Central memory CD8-positive, alpha-beta T cell (primary cell): ENCODE results near the gene ZFPM1.

Source experiments
- ATAC-seq: fragments of 150-1000 bp; cut with Tn5 transposase; replicated peaks from 2 replicates; pipeline ENCODE4 v1.10.0; 2022; ENCODE audit warnings: mild to moderate bottlenecking, moderate FRiP score, moderate number of reproducible peaks; ENCODE audit not compliant: poor library complexity, severe bottlenecking; ENCODE audit errors: extremely low read depth
- DNase-seq, 2 donors: peaks; one replicate each; pipeline ENCODE4 v3.0.0; 2021; ENCODE audit warnings: low spot score in 2 of 2
- H3K27ac Mint-ChIP-seq: one replicate; pipeline ENCODE4 v1.8.0; 2022; ENCODE audit warnings: low read depth, mild to moderate bottlenecking, moderate library complexity, mixed read lengths
- H3K27me3 Mint-ChIP-seq: one replicate; pipeline ENCODE4 v1.8.0; 2022; ENCODE audit warnings: mixed read lengths
- H3K36me3 Mint-ChIP-seq: one replicate; pipeline ENCODE4 v1.8.0; 2022; ENCODE audit warnings: mild to moderate bottlenecking, moderate library complexity, mixed read lengths; ENCODE audit not compliant: insufficient read depth
- H3K4me1 Mint-ChIP-seq: one replicate; pipeline ENCODE4 v1.8.0; 2022; ENCODE audit warnings: mixed read lengths
- H3K4me3 Mint-ChIP-seq: one replicate; pipeline ENCODE4 v1.8.0; 2022; ENCODE audit warnings: mild to moderate bottlenecking, moderate library complexity, mixed read lengths
- H3K9me3 Mint-ChIP-seq: one replicate; pipeline ENCODE4 v1.8.0; 2022; ENCODE audit warnings: mixed read lengths

The ZFPM1 gene

GRCh38 chr16:88431651-88432050 is 21.4 kb upstream of the ZFPM1 start:
- ATAC-seq (no peak), DNase-seq (no peak)
- H3K4me1 Mint-ChIP-seq, result peaks cover 5% of the 10 kb centered on the region
- peak overlapping the region; percentile 55 for H3K27ac Mint-ChIP-seq
- no peaks in the 10 kb centered on the region for H3K27me3 Mint-ChIP-seq
- peaks cover 4% of the 10 kb centered on the region for H3K36me3 Mint-ChIP-seq
- peak overlapping the region; percentile 62 for H3K4me3 Mint-ChIP-seq
- H3K9me3 Mint-ChIP-seq, result no peaks in the 10 kb centered on the region

- ATAC-seq (no peak), DNase-seq (no peak)
- Mint-ChIP-seq H3K9me3 (no peaks in the 10 kb centered on the region), H3K27ac (no peak overlapping the region), H3K4me1 (peaks cover 5% of the 10 kb centered on the region), H3K36me3 (peaks cover 4% of the 10 kb centered on the region), H3K27me3 (no peaks in the 10 kb centered on the region), H3K4me3 (peak overlapping the region; percentile 62)
Measured at GRCh38 chr16:88432174-88432573, 20.9 kb upstream of the ZFPM1 start.

GRCh38 chr16:88432753-88433152 is 20.3 kb upstream of the ZFPM1 start:
- Mint-ChIP-seq H3K27ac (no peak overlapping the region), H3K36me3 (peaks cover 4% of the 10 kb centered on the region), H3K9me3 (no peaks in the 10 kb centered on the region), H3K4me3 (peak overlapping the region; percentile 11), H3K27me3 (no peaks in the 10 kb centered on the region), H3K4me1 (peaks cover 5% of the 10 kb centered on the region)
- no peak for DNase-seq
- ATAC-seq, result no peak

DNA sequence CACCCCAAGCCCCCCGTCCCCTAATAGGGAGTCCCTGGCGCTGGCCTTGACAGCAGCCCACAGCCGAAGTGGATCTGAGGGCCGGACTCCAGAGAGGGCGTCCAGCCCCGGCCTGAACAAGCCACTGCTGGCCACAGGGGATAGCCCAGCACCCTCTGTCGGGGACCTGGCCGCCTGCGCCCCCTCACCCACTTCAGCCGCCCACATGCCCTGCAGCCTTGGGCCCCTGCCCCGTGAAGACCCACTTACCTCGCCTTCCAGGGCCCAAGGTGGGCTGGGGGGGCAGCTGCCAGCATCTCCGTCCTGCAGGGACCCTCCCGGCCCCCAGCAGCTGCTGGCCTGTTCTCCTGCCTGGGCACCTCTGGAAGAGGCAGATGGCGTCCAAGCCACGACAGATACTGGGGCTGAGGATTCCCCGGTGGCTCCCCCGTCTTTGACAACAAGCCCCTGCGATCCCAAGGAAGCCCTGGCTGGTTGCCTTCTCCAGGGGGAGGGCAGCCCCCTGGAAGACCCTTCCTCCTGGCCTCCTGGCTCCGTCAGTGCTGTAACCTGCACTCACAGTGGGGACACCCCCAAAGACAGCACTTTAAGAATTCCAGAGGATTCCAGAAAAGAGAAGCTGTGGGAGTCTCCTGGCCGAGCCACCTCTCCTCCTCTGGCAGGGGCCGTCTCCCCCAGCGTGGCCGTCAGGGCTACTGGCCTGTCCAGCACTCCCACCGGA is 19.3 kb upstream of the ZFPM1 start:
- ATAC-seq, result no peak
- H3K4me1 Mint-ChIP-seq, result peaks cover 5% of the 10 kb centered on the region

GRCh38 chr16:88434353-88434690 is 18.8 kb upstream of the ZFPM1 start:
- Mint-ChIP-seq H3K36me3 (peaks cover 4% of the 10 kb centered on the region), H3K27ac (no peak overlapping the region), H3K4me1 (peaks cover 5% of the 10 kb centered on the region), H3K9me3 (no peaks in the 10 kb centered on the region), H3K4me3 (no peak overlapping the region), H3K27me3 (no peaks in the 10 kb centered on the region)
- no peak for ATAC-seq
- DNase-seq, result no peak

More for the DNA sequence above, 19.3 kb upstream of the ZFPM1 start:
- no peak overlapping the region for H3K4me3 Mint-ChIP-seq
- H3K27me3 Mint-ChIP-seq, result no peaks in the 10 kb centered on the region
- peaks cover 4% of the 10 kb centered on the region for H3K36me3 Mint-ChIP-seq
- no peak for DNase-seq
- no peaks in the 10 kb centered on the region for H3K9me3 Mint-ChIP-seq
- no peak overlapping the region for H3K27ac Mint-ChIP-seq

GRCh38 chr16:88434746-88435145 is 18.3 kb upstream of the ZFPM1 start:
- peaks cover 2% of the 10 kb centered on the region for H3K36me3 Mint-ChIP-seq
- H3K4me1 Mint-ChIP-seq, result peaks cover 5% of the 10 kb centered on the region
- ATAC-seq (no peak), DNase-seq (no peak)
- no peak overlapping the region for H3K4me3 Mint-ChIP-seq
- H3K27me3 Mint-ChIP-seq, result no peaks in the 10 kb centered on the region
- H3K9me3 Mint-ChIP-seq, result no peaks in the 10 kb centered on the region
- peak overlapping the region; percentile 58 for H3K27ac Mint-ChIP-seq

DNA sequence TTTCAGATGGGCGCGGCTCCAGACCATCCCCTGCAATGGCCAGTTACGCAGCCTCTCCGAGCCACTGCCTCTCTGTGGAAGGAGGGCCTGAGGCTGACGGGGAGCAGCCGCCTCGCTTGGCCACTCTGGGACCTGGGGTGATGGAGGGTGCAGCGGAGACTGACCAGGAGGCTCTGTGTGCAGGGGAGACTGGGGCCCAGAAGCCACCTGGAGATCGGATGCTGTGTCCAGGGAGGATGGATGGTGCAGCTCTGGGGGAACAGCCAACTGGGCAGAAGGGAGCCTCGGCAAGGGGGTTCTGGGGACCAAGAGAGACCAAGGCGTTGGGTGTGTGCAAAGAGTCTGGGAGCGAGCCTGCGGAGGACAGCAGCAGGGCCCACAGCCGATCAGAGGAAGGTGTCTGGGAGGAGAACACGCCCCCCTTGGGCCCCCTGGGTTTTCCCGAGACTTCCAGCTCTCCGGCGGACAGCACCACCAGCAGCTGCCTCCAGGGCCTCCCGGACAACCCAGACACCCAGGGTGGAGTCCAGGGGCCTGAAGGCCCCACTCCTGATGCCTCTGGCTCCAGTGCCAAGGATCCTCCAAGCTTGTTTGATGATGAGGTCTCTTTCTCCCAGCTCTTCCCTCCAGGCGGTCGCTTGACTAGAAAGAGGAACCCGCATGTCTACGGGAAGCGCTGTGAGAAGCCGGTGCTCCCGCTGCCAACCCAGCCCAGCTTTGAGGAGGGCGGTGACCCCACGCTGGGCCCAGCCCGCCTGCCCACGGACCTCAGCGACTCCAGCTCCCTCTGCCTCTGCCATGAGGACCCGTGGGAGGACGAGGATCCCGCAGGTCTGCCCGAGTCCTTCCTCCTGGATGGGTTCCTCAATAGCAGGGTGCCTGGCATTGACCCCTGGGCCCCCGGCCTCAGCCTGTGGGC is 17.4 kb upstream of the ZFPM1 start:
- Mint-ChIP-seq H3K4me3 (no peak overlapping the region), H3K9me3 (no peaks in the 10 kb centered on the region)

GRCh38 chr16:88436796-88437195 is 16.3 kb upstream of the ZFPM1 start:
- H3K4me1 Mint-ChIP-seq, result peaks cover 5% of the 10 kb centered on the region
- H3K27ac Mint-ChIP-seq, result no peak overlapping the region
- no peaks in the 10 kb centered on the region for H3K9me3 Mint-ChIP-seq
- no peaks in the 10 kb centered on the region for H3K27me3 Mint-ChIP-seq
- DNase-seq, result no peak
- H3K36me3 Mint-ChIP-seq, result peaks cover 2% of the 10 kb centered on the region
- ATAC-seq, result no peak
- no peak overlapping the region for H3K4me3 Mint-ChIP-seq

More for the DNA sequence above, 17.4 kb upstream of the ZFPM1 start:
- no peak for ATAC-seq
- Mint-ChIP-seq H3K27ac (peak overlapping the region; percentile 58), H3K27me3 (no peaks in the 10 kb centered on the region), H3K36me3 (peaks cover 2% of the 10 kb centered on the region), H3K4me1 (peaks cover 5% of the 10 kb centered on the region)
- DNase-seq, result no peak

DNA sequence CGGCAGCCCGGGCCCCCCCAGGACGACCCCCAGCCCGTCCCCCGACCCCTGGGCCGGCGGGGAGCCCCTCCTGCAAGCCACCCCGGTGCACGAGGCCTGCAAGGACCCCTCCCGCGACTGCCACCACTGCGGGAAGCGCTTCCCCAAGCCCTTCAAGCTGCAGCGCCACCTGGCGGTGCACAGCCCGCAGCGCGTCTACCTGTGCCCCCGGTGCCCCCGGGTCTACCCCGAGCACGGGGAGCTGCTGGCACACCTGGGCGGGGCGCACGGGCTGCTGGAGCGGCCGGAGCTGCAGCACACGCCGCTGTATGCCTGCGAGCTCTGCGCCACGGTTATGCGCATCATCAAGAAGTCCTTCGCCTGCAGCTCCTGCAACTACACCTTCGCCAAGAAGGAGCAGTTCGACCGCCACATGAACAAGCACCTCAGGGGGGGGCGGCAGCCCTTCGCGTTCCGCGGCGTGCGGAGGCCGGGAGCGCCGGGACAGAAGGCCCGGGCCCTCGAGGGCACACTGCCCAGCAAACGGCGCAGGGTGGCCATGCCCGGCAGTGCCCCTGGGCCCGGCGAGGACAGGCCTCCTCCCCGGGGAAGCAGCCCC is 15.6 kb upstream of the ZFPM1 start:
- ATAC-seq, result peak; percentile 56
- peaks cover 2% of the 10 kb centered on the region for H3K36me3 Mint-ChIP-seq
- DNase-seq, result peak; percentile 37 to 63

DNA sequence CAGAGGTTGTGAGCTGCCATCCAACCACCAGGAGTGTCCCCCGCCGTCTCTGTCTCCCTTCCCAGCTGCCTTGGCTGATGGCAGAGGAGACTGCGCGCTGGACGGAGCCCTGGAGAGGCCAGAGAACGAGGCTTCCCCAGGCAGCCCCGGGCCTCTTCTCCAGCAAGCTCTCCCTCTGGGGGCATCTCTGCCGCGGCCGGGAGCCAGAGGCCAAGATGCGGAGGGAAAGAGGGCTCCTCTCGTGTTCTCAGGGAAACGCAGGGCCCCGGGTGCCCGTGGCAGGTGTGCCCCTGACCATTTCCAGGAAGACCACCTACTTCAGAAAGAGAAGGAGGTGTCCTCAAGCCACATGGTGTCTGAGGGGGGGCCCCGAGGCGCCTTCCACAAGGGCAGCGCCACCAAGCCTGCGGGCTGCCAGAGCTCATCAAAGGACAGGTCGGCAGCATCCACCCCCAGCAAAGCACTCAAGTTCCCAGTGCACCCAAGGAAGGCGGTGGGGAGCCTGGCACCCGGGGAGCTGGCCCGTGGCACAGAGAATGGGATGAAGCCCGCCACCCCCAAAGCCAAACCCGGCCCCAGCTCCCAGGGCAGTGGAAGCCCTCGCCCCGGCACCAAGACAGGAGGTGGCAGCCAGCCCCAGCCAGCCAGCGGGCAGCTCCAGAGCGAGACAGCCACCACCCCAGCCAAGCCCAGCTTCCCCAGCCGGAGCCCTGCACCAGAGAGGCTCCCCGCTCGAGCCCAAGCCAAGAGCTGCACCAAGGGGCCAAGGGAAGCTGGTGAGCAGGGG is 14.8 kb upstream of the ZFPM1 start:
- Mint-ChIP-seq H3K27ac (no peak overlapping the region), H3K9me3 (no peaks in the 10 kb centered on the region), H3K27me3 (no peaks in the 10 kb centered on the region), H3K36me3 (peaks cover 5% of the 10 kb centered on the region), H3K4me3 (no peak overlapping the region), H3K4me1 (peaks cover 9% of the 10 kb centered on the region)
- DNase-seq, result no peak
- no peak for ATAC-seq

More for the DNA sequence above, 15.6 kb upstream of the ZFPM1 start:
- Mint-ChIP-seq H3K27me3 (no peaks in the 10 kb centered on the region), H3K9me3 (no peaks in the 10 kb centered on the region), H3K4me3 (no peak overlapping the region), H3K4me1 (peaks cover 5% of the 10 kb centered on the region), H3K27ac (no peak overlapping the region)

DNA sequence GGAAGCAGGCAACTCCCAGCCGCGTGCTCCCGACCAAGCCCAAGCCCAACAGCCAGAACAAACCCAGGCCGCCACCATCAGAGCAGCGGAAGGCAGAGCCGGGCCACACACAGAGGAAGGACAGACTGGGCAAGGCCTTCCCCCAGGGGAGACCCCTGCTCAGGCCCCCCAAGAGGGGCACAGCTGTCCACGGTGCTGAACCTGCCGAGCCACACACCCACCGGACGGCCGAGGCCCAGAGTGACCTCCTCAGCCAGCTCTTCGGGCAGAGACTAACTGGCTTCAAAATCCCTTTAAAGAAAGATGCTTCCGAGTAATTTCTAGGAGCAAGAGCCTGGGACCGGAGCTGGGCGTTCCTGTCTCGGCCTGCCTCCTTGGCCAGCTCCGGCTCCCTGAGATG is 14.1 kb upstream of the ZFPM1 start:
- Mint-ChIP-seq H3K4me3 (no peak overlapping the region), H3K27me3 (no peaks in the 10 kb centered on the region), H3K4me1 (peaks cover 10% of the 10 kb centered on the region), H3K9me3 (no peaks in the 10 kb centered on the region), H3K27ac (no peak overlapping the region), H3K36me3 (peaks cover 5% of the 10 kb centered on the region)
- ATAC-seq, result no peak
- DNase-seq, result no peak

GRCh38 chr16:88439706-88440105 is 13.4 kb upstream of the ZFPM1 start:
- Mint-ChIP-seq H3K4me1 (peaks cover 10% of the 10 kb centered on the region), H3K4me3 (no peak overlapping the region), H3K9me3 (no peaks in the 10 kb centered on the region), H3K36me3 (peaks cover 5% of the 10 kb centered on the region), H3K27ac (no peak overlapping the region), H3K27me3 (no peaks in the 10 kb centered on the region)
- no peak for ATAC-seq
- no peak for DNase-seq
